GM23338 (cell line): Measurements from ENCODE around the gene STEAP3. TPM values are rescaled to one million over a fixed set of nuclear protein-coding genes. Genes with fewer than 3 reads are reported as not detected.

Experiments
- ATAC-seq: fragments of 200-7000 bp; cut with Tn5 transposase; 3 replicates; pipeline ENCODE4 v1.9.1; 2020
- DNase-seq: peaks from one replicate; pipeline ENCODE4 v3.0.0-alpha.2; 2015; ENCODE audit warnings: low spot score
- H2AFZ ChIP-seq: fragments of 200-600 bp; sonication (generic); 2 replicates; pipeline ENCODE4 v1.8.0; 2016; ENCODE audit warnings: antibody characterized with exemption, mild to moderate bottlenecking, moderate library complexity
- H3F3A ChIP-seq: fragments of 200-600 bp; sonication (generic); replicated peaks from 2 replicates; pipeline ENCODE4 v1.8.0; 2017; ENCODE audit warnings: antibody characterized with exemption, mixed run types, low read depth
- H3K27ac ChIP-seq: fragments of 200-600 bp; sonication (generic); 2 replicates; pipeline ENCODE4 v1.6.1; 2016; ENCODE audit warnings: low read depth
- H3K27me3 ChIP-seq: fragments of 200-600 bp; sonication (generic); 2 replicates; pipeline ENCODE4 v1.8.0; 2016; ENCODE audit warnings: mild to moderate bottlenecking, mixed run types, moderate library complexity; ENCODE audit not compliant: insufficient read depth
- H3K36me3 ChIP-seq: fragments of 200-600 bp; sonication (generic); 2 replicates; pipeline ENCODE4 v1.8.0; 2016; ENCODE audit warnings: mild to moderate bottlenecking; ENCODE audit not compliant: insufficient read depth
- H3K4me1 ChIP-seq: fragments of 200-600 bp; sonication (generic); 2 replicates; pipeline ENCODE4 v1.8.0; 2016; ENCODE audit warnings: mild to moderate bottlenecking, moderate library complexity; ENCODE audit not compliant: insufficient read depth
- H3K4me2 ChIP-seq: fragments of 200-600 bp; sonication (generic); 2 replicates; pipeline ENCODE4 v1.7.1; 2017; ENCODE audit warnings: mixed run types
- H3K4me3 ChIP-seq: fragments of 200-600 bp; sonication (generic); 2 replicates; pipeline ENCODE4 v1.6.1; 2016; ENCODE audit warnings: mixed run types
- H3K79me2 ChIP-seq: fragments of 200-600 bp; sonication (generic); replicated peaks from 2 replicates; pipeline ENCODE4 v1.8.0; 2017; ENCODE audit warnings: mild to moderate bottlenecking; ENCODE audit not compliant: insufficient read depth
- H3K9me2 ChIP-seq: fragments of 200-600 bp; sonication (generic); 2 replicates; pipeline ENCODE4 v1.8.0; 2017; ENCODE audit not compliant: insufficient read depth
- H4K20me1 ChIP-seq: fragments of 200-600 bp; sonication (generic); replicated peaks from 2 replicates; pipeline ENCODE4 v1.8.0; 2017; ENCODE audit warnings: mild to moderate bottlenecking; ENCODE audit not compliant: insufficient read depth
- H3K27ac Mint-ChIP-seq: 2 replicates; pipeline ENCODE4 v1.8.0; 2020; ENCODE audit warnings: inconsistent platforms, mild to moderate bottlenecking, moderate library complexity, mixed read lengths
- H3K27me3 Mint-ChIP-seq: 3 replicates; pipeline ENCODE4 v1.8.0; 2022; ENCODE audit warnings: low read depth, mild to moderate bottlenecking, moderate library complexity, mixed read lengths, inconsistent platforms; ENCODE audit not compliant: insufficient read depth, poor library complexity
- H3K36me3 Mint-ChIP-seq: 3 replicates; pipeline ENCODE4 v1.8.0; 2021; ENCODE audit warnings: low read depth, mild to moderate bottlenecking, inconsistent platforms, moderate library complexity, mixed read lengths
- H3K4me1 Mint-ChIP-seq: 3 replicates; pipeline ENCODE4 v1.8.0; 2020; ENCODE audit warnings: mild to moderate bottlenecking, inconsistent platforms, mixed read lengths
- H3K4me3 Mint-ChIP-seq: 3 replicates; pipeline ENCODE4 v1.8.0; 2021; ENCODE audit warnings: moderate library complexity, mild to moderate bottlenecking, inconsistent platforms, mixed read lengths
- H3K9me3 Mint-ChIP-seq: 3 replicates; pipeline ENCODE4 v1.8.0; 2020; ENCODE audit warnings: moderate library complexity, mild to moderate bottlenecking, inconsistent platforms, mixed read lengths
- CREB1 ChIP-seq: fragments of 250-450 bp; sonication (Bioruptor Pico); IDR thresholded peaks from 2 replicates; pipeline ENCODE4 v1.5.0; 2020; ENCODE audit warnings: low read depth, mild to moderate bottlenecking, moderate library complexity
- CTCF ChIP-seq, 2 experiments: fragments of 200-600 bp in 1 of 2; sonication (generic) in 1 of 2; conservative IDR thresholded peaks; 2 replicates each; pipeline versions ENCODE4 v1.5.1 to v1.6.1; 2016 to 2017; ENCODE audit warnings: antibody characterized with exemption in 2 of 2, low read depth in 2 of 2, mild to moderate bottlenecking in 2 of 2, moderate library complexity in 1 of 2
- EZH2 ChIP-seq: fragments of 200-600 bp; sonication (generic); IDR thresholded peaks from one replicate; pipeline ENCODE4 v1.8.0; 2017; ENCODE audit warnings: antibody characterized with exemption, mild to moderate bottlenecking, low read depth; ENCODE audit not compliant: unreplicated experiment
- EZH2phosphoT487 ChIP-seq: fragments of 200-600 bp; sonication (generic); IDR thresholded peaks from one replicate; pipeline ENCODE4 v1.8.1; 2018; ENCODE audit warnings: antibody characterized with exemption; ENCODE audit not compliant: unreplicated experiment
- JUNB ChIP-seq: IDR thresholded peaks from one replicate; pipeline ENCODE4 v1.6.1; 2016; ENCODE audit warnings: antibody characterized with exemption; ENCODE audit not compliant: unreplicated experiment
- NANOG ChIP-seq: IDR thresholded peaks from 2 replicates; pipeline ENCODE4 v1.6.1; 2016; ENCODE audit warnings: antibody characterized with exemption, borderline replicate concordance
- POLR2AphosphoS5 ChIP-seq: IDR thresholded peaks from 2 replicates; pipeline ENCODE4 v1.6.1; 2016; ENCODE audit warnings: antibody characterized with exemption, low read depth
- REST ChIP-seq: IDR thresholded peaks from one replicate; pipeline ENCODE4 v1.6.1; 2018; ENCODE audit warnings: antibody characterized with exemption; ENCODE audit not compliant: unreplicated experiment
- STAT1 ChIP-seq: IDR thresholded peaks from one replicate; pipeline ENCODE4 v1.6.1; 2016; ENCODE audit warnings: antibody characterized with exemption; ENCODE audit not compliant: unreplicated experiment
- ZNF114 ChIP-seq: fragments of 250-450 bp; sonication (Bioruptor Pico); IDR thresholded peaks from 2 replicates; pipeline ENCODE4 v1.5.0; 2020; ENCODE audit warnings: mild to moderate bottlenecking, moderate library complexity
- ZNF331 ChIP-seq: fragments of 250-450 bp; sonication (Bioruptor Pico); IDR thresholded peaks from 2 replicates; pipeline ENCODE4 v1.5.0; 2020; ENCODE audit warnings: low read depth, mild to moderate bottlenecking, moderate library complexity
- ZNF462 ChIP-seq: fragments of 250-450 bp; sonication (Bioruptor Pico); IDR thresholded peaks from 2 replicates; pipeline ENCODE4 v1.5.0; 2020; ENCODE audit warnings: mild to moderate bottlenecking, moderate library complexity
- polyA plus RNA-seq: library from polyadenylated mRNA; unstranded; fragments of >200 nt; fragmentation: Nextera tagmentation; extraction: Ambion mirVana; gene quantifications from 2 replicates; pipeline ENCODE4 v1.2.1, GENCODE V29; 2016
- total RNA-seq: library from RNA; depleted of rRNA; stranded (reverse); fragments of >200 nt; shearing (Covaris generic); gene quantifications from 2 replicates; pipeline ENCODE4 v1.2.3, GENCODE V29; 2014
- TF ChIP-seq, protein P1 (sequence below): IDR thresholded peaks from 2 replicates; pipeline ENCODE4 v1.6.1; 2016; ENCODE audit warnings: antibody characterized with exemption

STEAP3 gene
- total and polyA plus RNA-seq, 2 experiments from 2014 or later: 8.6 to 27.3 TPM

GRCh38 chr2:119174993-119175347 is 48.7 kb upstream of the STEAP3 start:
- H3K9me3 Mint-ChIP-seq: peaks cover 7% of the 10 kb centered on the region
- H3K4me2 ChIP-seq: no peak overlapping the region
- H3K27me3 ChIP-seq: no peaks in the 10 kb centered on the region
- no peak overlapping the region for H3K27ac Mint-ChIP-seq
- H4K20me1 ChIP-seq: no peaks in the 10 kb centered on the region
- H3K27me3 Mint-ChIP-seq: peaks cover 6% of the 10 kb centered on the region
- peaks cover 7% of the 10 kb centered on the region; the same call in 2 of the 3 replicates for H3K36me3 Mint-ChIP-seq
- TF ChIP-seq ZNF331 (CRISPR knock-in tag) (no peak), STAT1 (no peak), EZH2 (no peak), ZNF114 (CRISPR knock-in tag) (no peak), NANOG (no peak), ZNF462 (CRISPR knock-in tag) (no peak), JUNB (no peak), CREB1 (CRISPR knock-in tag) (no peak), POLR2AphosphoS5 (no peak), CTCF (conservative IDR thresholded peaks at IDR 0.05; ENCODE audit: low read depth in 2 of 2) (no peak), EZH2phosphoT487 (no peak), REST (no peak)
- TF ChIP-seq, protein P1, sequence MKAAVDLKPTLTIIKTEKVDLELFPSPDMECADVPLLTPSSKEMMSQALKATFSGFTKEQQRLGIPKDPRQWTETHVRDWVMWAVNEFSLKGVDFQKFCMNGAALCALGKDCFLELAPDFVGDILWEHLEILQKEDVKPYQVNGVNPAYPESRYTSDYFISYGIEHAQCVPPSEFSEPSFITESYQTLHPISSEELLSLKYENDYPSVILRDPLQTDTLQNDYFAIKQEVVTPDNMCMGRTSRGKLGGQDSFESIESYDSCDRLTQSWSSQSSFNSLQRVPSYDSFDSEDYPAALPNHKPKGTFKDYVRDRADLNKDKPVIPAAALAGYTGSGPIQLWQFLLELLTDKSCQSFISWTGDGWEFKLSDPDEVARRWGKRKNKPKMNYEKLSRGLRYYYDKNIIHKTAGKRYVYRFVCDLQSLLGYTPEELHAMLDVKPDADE: no peak
- no peaks in the 10 kb centered on the region for H3K4me1 Mint-ChIP-seq
- no peaks in the 10 kb centered on the region for H3K9me2 ChIP-seq
- no peak overlapping the region for H3K4me3 Mint-ChIP-seq
- H3K4me1 ChIP-seq: no peaks in the 10 kb centered on the region
- H3K27ac ChIP-seq: no peak overlapping the region
- ATAC-seq (no peak), DNase-seq (no peak)
- no peak overlapping the region for H3K4me3 ChIP-seq
- no peaks in the 10 kb centered on the region for H3K79me2 ChIP-seq
- H3K36me3 ChIP-seq: no peaks in the 10 kb centered on the region
- no peak overlapping the region for H2AFZ ChIP-seq
- no peaks in the 10 kb centered on the region for H3F3A ChIP-seq
